Adrenal gland (tissue), 12 donors: ENCODE results near the gene RGS6. TPM values are rescaled to one million over a fixed set of nuclear protein-coding genes. Genes with fewer than 3 reads are reported as not detected.

Source experiments
- DNase-seq, 7 donors: peaks; one replicate each; pipeline ENCODE4 v3.0.0-alpha.2; 2019 to 2020
- H3K27ac ChIP-seq, 5 donors: fragments of 200-600 bp; sonication (generic) in 4 of 5; 1 replicate in 3 of 5; 2 replicates in 2 of 5; pipeline versions ENCODE4 v1.5.1 to v1.8.0; 2016 to 2020; ENCODE audit warnings: mild to moderate bottlenecking in 1 of 5
- H3K27me3 ChIP-seq: fragments of 200-600 bp; 2 replicates; pipeline ENCODE4 v1.8.0; 2021
- H3K36me3 ChIP-seq, 2 donors: fragments of 200-600 bp; replicated peaks in 1 of 2; 1 replicate in 1 of 2; 2 replicates in 1 of 2; pipeline versions ENCODE4 v1.5.1 to v1.8.0; 2018 to 2022
- H3K4me1 ChIP-seq, 2 donors: fragments of 200-600 bp; replicated peaks in 1 of 2; 1 replicate in 1 of 2; 2 replicates in 1 of 2; pipeline versions ENCODE4 v1.5.1 to v1.8.0; 2018 to 2021
- H3K4me3 ChIP-seq, 4 donors: fragments of 200-600 bp; sonication (generic) in 3 of 4; one replicate each; pipeline ENCODE4 v1.5.1; 2016 to 2018
- H3K9me3 ChIP-seq, 3 donors: fragments of 200-600 bp; sonication (generic) in 1 of 3; replicated peaks in 1 of 3; 1 replicate in 2 of 3; 2 replicates in 1 of 3; pipeline versions ENCODE4 v1.5.1 to v1.8.0; 2016 to 2021
- POLR2A ChIP-seq, 2 donors: fragments of 450-650 bp; IDR thresholded peaks; one replicate each; pipeline ENCODE4 v1.6.1; 2017; ENCODE audit warnings: antibody characterized with exemption in 2 of 2, mild to moderate bottlenecking in 2 of 2, moderate library complexity in 1 of 2
- WGBS, 4 donors: extraction: QIAGEN DNeasy Blood & Tissue Kit in 2 of 4; methylation state at CpG; one replicate each; pipeline versions ENCODE4 v1.1.5 to v1.1.7; 2013 to 2017; 5-methylcytosine and 5-hydroxymethylcytosine counted together
- intact Hi-C, 2 donors: fragments of 100-400 bp; cut with DNase I; formaldehyde crosslinking; loops; one replicate each; pipeline versions ENCODE4 v1.14.1 to v1.15.0; 2022 to 2023
- polyA plus RNA-seq, 3 donors: library from polyadenylated mRNA; stranded (reverse); fragments of 200-250 nt in 2 of 3; fragments of 350-450 nt in 1 of 3; fragmentation: Illumina TruSeq in 1 of 3; extraction: RNeasy Lipid Tissue Mini Kit (QIAGEN cat#74804) in 1 of 3; gene quantifications; one replicate each; pipeline ENCODE4 v1.2.3, GENCODE V29; 2013 to 2014
- total RNA-seq, 9 donors: library from RNA; depleted of rRNA in 4 of 9; stranded (reverse); fragments of >200 nt in 4 of 9; fragments of 120-200 nt in 1 of 9; fragmentation: NEBNext Ultra II Directional in 1 of 9; extraction: Animal tissue kit (Norgen Biotek cat#: 25700) in 1 of 9; gene quantifications; one replicate each; pipeline versions ENCODE4 v1.1.0 to v1.2.4, GENCODE V29; 2013 to 2023
- TF ChIP-seq, protein P1 (sequence below), 6 experiments: fragments of 450-650 bp in 4 of 6; fragments of 200-600 bp in 2 of 6; sonication (generic) in 1 of 6; IDR thresholded peaks; 1 replicate in 5 of 6; 2 replicates in 1 of 6; pipeline versions ENCODE4 v1.5.1 to v1.8.0; 2016 to 2021; ENCODE audit warnings: antibody characterized with exemption in 6 of 6, mild to moderate bottlenecking in 2 of 6, moderate library complexity in 1 of 6
- donor health status: healthy with polysubstance abuse.
- donor health status: Bipolar disorder and iron deficiency.
- donor health status: DM: yes; HTN: yes; CAD: no.
- donor health status: DM: no; HTN: no; CAD: no.
- donor health status: DM: no; HTN: no; CAD: no.
- donor health status: DM: yes; HTN: yes; CAD: no.

The RGS6 gene
- total and polyA plus RNA-seq, 12 donors: 0.06 to 4.3 (median 0.41) TPM; not detected in 1

DNA sequence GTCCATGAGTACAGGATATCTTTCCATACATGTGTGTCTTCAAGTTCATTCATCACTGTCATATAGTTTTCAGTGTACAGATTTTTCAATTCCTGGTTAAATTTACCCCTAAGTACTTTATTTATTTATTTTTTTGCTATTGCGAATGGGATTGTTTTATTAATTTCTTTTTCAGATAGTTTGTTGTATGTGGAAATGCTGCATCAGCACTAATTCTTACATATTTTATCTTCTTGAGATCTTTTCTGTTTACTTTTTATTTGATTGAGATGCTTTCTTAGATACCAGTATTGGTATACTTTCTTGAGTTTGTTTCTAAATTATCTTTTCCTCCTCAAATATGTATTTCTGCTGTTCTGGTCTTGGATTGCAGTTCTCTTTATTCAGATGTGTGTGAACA, 148.9 kb downstream of the RGS6 start:
- no peak overlapping the region for H3K4me3 ChIP-seq
- intact Hi-C loops: no loop called here
- H3K4me1 ChIP-seq: no peaks in the 10 kb centered on the region
- no peaks in the 10 kb centered on the region for H3K36me3 ChIP-seq
- WGBS, 4 donors: 85 to 93% (median 88%) methylated on average over 1 of the region's 1 CpG
- H3K27me3 ChIP-seq: peaks cover 11% of the 10 kb centered on the region
- no peak for DNase-seq
- H3K9me3 ChIP-seq: no peaks in the 10 kb centered on the region
- no peak overlapping the region for H3K27ac ChIP-seq
- TF ChIP-seq, protein P1, sequence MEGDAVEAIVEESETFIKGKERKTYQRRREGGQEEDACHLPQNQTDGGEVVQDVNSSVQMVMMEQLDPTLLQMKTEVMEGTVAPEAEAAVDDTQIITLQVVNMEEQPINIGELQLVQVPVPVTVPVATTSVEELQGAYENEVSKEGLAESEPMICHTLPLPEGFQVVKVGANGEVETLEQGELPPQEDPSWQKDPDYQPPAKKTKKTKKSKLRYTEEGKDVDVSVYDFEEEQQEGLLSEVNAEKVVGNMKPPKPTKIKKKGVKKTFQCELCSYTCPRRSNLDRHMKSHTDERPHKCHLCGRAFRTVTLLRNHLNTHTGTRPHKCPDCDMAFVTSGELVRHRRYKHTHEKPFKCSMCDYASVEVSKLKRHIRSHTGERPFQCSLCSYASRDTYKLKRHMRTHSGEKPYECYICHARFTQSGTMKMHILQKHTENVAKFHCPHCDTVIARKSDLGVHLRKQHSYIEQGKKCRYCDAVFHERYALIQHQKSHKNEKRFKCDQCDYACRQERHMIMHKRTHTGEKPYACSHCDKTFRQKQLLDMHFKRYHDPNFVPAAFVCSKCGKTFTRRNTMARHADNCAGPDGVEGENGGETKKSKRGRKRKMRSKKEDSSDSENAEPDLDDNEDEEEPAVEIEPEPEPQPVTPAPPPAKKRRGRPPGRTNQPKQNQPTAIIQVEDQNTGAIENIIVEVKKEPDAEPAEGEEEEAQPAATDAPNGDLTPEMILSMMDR (IDR thresholded peaks at IDR 0.05): no peak
- TF ChIP-seq POLR2A (IDR thresholded peaks at IDR 0.05): no peak

DNA sequence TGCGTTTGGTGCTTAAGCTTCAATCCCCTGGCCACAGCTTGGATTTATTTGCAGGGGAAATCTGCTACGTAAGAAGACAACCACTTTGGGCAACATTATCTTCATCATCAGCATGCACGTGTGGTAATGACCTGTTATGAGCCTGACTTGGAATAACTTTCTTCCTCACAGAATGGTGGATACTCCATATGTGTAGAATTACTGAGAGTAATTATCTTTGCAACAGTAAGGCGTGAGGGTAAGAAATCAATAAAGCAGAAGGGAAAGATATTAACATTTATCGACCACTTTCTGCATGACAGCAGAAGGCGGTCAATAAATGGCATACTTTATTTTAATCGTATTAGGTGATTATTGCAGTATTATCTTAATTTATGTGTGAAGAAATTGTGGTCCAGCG, 152.7 kb downstream of the RGS6 start:
- Histone ChIP-seq H3K4me3 (no peak overlapping the region), H3K27me3 (peaks cover 11% of the 10 kb centered on the region), H3K9me3 (no peaks in the 10 kb centered on the region), H3K36me3 (no peaks in the 10 kb centered on the region), H3K27ac (no peak overlapping the region), H3K4me1 (no peaks in the 10 kb centered on the region)
- 83 to 91% (median 85%) methylated on average over 8 of the region's 8 CpGs for WGBS, 4 donors
- intact Hi-C loops: no loop called here
- no peak for DNase-seq
- TF ChIP-seq POLR2A (IDR thresholded peaks at IDR 0.05): no peak
- TF ChIP-seq, protein P1 (IDR thresholded peaks at IDR 0.05): no peak

DNA sequence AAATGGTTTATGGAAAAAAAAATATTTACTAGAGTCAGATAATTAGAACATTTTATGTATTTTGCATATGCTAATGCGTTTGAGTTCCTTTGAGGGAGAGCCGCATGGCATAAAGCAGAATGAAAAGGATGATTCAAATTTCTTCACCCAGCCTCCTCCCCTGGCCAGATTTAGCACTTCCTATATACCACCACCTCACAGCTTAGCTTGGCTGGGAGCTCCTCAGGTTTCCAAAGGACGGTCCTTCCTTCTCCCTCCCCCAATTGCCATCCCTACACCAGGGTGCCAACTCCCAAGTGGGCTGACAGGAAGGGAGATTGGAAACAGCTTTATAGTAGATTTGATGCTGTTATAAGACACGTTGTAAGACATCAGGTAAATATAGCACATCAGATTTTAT, 157.4 kb downstream of the RGS6 start:
- TF ChIP-seq, protein P1 (IDR thresholded peaks at IDR 0.05): no peak
- no peak for TF ChIP-seq POLR2A (IDR thresholded peaks at IDR 0.05)
- 65 to 70% (median 66%) methylated on average over 4 of the region's 4 CpGs for WGBS, 4 donors
- intact Hi-C loops: no loop called here

DNA sequence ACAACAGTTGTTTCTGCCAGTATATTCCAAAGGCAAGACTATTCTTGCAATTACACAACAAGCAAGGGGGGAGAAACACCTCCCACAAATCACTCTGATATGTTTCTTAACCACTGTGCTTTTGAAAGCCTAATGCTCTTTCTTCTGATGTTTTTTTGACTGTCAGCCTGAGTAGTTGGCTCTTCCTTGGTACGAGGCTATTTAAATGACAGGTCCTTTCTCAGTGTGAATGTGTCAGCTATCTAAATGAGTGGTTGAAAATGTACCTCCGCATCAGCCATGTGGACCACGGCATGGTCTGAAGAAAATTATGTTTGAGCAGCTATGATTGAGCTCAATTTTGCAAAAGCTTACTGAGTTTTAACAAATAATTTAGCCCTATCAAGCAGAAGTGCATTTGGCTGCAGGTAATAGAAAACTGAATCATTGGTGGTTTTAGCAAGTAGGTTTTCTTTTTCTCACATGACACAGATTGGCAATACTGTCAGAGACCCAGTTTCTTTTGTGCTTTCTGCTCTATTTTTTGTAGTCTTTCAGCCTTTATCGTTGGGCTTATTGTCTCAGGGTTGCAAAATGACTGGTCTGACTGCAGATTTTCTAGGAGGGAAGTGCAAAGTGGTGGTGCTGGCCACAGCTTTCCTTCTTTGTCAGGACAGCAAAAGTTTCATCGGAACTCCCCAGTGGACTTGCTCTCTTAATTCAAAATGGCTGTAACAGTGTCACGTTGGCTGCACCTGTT, 162.8 kb downstream of the RGS6 start:
- 72 to 82% (median 75%) methylated on average over 6 of the region's 6 CpGs for WGBS, 4 donors

More for the DNA sequence above, 157.4 kb downstream of the RGS6 start:
- Histone ChIP-seq H3K36me3 (no peaks in the 10 kb centered on the region), H3K4me3 (no peak overlapping the region), H3K9me3 (no peaks in the 10 kb centered on the region), H3K27ac (no peak overlapping the region), H3K4me1 (no peaks in the 10 kb centered on the region), H3K27me3 (no peaks in the 10 kb centered on the region)
- no peak for DNase-seq

More for the DNA sequence above, 162.8 kb downstream of the RGS6 start:
- no peak for DNase-seq
- H3K27ac ChIP-seq: no peak overlapping the region
- H3K4me3 ChIP-seq: no peak overlapping the region
- no peaks in the 10 kb centered on the region for H3K9me3 ChIP-seq
- no peak for TF ChIP-seq POLR2A (IDR thresholded peaks at IDR 0.05)
- TF ChIP-seq, protein P1 (IDR thresholded peaks at IDR 0.05): no peak
- no peaks in the 10 kb centered on the region for H3K27me3 ChIP-seq
- H3K4me1 ChIP-seq: no peaks in the 10 kb centered on the region
- H3K36me3 ChIP-seq: no peaks in the 10 kb centered on the region
- intact Hi-C loops: no loop called here
